ENCODE results near the gene PLCH1. TPM values are rescaled to one million over a fixed set of nuclear protein-coding genes. Genes with fewer than 3 reads are reported as not detected.

PLCH1 gene
- total and polyA plus RNA-seq, 2 experiments from 2014 or later, result 8.1 to 25.3 TPM

GRCh38 chr3:155712008-155712407 lies 32.9 kb downstream of the PLCH1 start:
- H3K27ac Mint-ChIP-seq, result no peak overlapping the region
- no peaks in the 10 kb centered on the region for H3K9me2 ChIP-seq (ENCODE audit: insufficient read depth)
- H3K4me1 ChIP-seq (ENCODE audit: insufficient read depth), result peaks cover 23% of the 10 kb centered on the region
- H3K4me2 ChIP-seq, result no peak overlapping the region
- peaks cover 8% of the 10 kb centered on the region for H3K36me3 Mint-ChIP-seq (ENCODE audit: low read depth)
- peaks cover 35% of the 10 kb centered on the region for H3K79me2 ChIP-seq (replicated peaks; ENCODE audit: insufficient read depth)
- H3K4me3 Mint-ChIP-seq, result no peak overlapping the region
- H4K20me1 ChIP-seq (replicated peaks; ENCODE audit: insufficient read depth), result no peaks in the 10 kb centered on the region
- TF ChIP-seq CTCF (conservative IDR thresholded peaks at IDR 0.05; ENCODE audit: low read depth in 2 of 2) (no peak), NANOG (IDR thresholded peaks at IDR 0.05; ENCODE audit: borderline replicate concordance) (no peak), EZH2phosphoT487 (IDR thresholded peaks at IDR 0.05; ENCODE audit: unreplicated experiment) (no peak), ZNF114 (CRISPR knock-in tag; IDR thresholded peaks at IDR 0.05) (no peak), POLR2AphosphoS5 (IDR thresholded peaks at IDR 0.05; ENCODE audit: low read depth) (no peak), CREB1 (CRISPR knock-in tag; IDR thresholded peaks at IDR 0.05; ENCODE audit: low read depth) (no peak)
- no peak overlapping the region for H3K27ac ChIP-seq (ENCODE audit: low read depth)
- no peak for DNase-seq (ENCODE audit: low spot score)
- no peak overlapping the region for H2AFZ ChIP-seq
- no peaks in the 10 kb centered on the region for H3K27me3 ChIP-seq (ENCODE audit: insufficient read depth)
- H3K9me3 Mint-ChIP-seq, result peaks cover 8% of the 10 kb centered on the region
- no peak for ATAC-seq
- no peaks in the 10 kb centered on the region for H3K27me3 Mint-ChIP-seq (ENCODE audit: insufficient read depth, low read depth, poor library complexity)
- H3K36me3 ChIP-seq (ENCODE audit: insufficient read depth), result no peaks in the 10 kb centered on the region
- peaks cover 16% of the 10 kb centered on the region; the same call in 2 of the 3 replicates for H3K4me1 Mint-ChIP-seq
- H3F3A ChIP-seq (replicated peaks; ENCODE audit: low read depth), result no peaks in the 10 kb centered on the region
- H3K4me3 ChIP-seq, result no peak overlapping the region

GRCh38 chr3:155704771-155705559 lies 39.9 kb downstream of the PLCH1 start:
- peaks cover 30% of the 10 kb centered on the region for H3K4me1 ChIP-seq (ENCODE audit: insufficient read depth)
- no peaks in the 10 kb centered on the region for H3K36me3 ChIP-seq (ENCODE audit: insufficient read depth)
- Mint-ChIP-seq H3K27ac (no peak overlapping the region; the same call in 1 of the 2 replicates), H3K4me1 (peaks cover 40% of the 10 kb centered on the region), H3K27me3 (ENCODE audit: insufficient read depth, low read depth, poor library complexity) (no peaks in the 10 kb centered on the region), H3K36me3 (ENCODE audit: low read depth) (no peaks in the 10 kb centered on the region), H3K4me3 (no peak overlapping the region), H3K9me3 (no peaks in the 10 kb centered on the region)
- DNase-seq (ENCODE audit: low spot score) (no peak), ATAC-seq (peak; percentile 50)
- H3K9me2 ChIP-seq (ENCODE audit: insufficient read depth), result no peaks in the 10 kb centered on the region
- no peak overlapping the region for H3K27ac ChIP-seq (ENCODE audit: low read depth)
- no peak overlapping the region for H3K4me3 ChIP-seq
- peaks cover 15% of the 10 kb centered on the region for H3K79me2 ChIP-seq (replicated peaks; ENCODE audit: insufficient read depth)
- H3F3A ChIP-seq (replicated peaks; ENCODE audit: low read depth), result no peaks in the 10 kb centered on the region
- no peak overlapping the region for H2AFZ ChIP-seq
- TF ChIP-seq POLR2AphosphoS5 (IDR thresholded peaks at IDR 0.05; ENCODE audit: low read depth) (no peak), ZNF331 (CRISPR knock-in tag; IDR thresholded peaks at IDR 0.05; ENCODE audit: low read depth) (no peak), ETS1 (IDR thresholded peaks at IDR 0.05) (no peak), EZH2phosphoT487 (IDR thresholded peaks at IDR 0.05; ENCODE audit: unreplicated experiment) (no peak), JUNB (IDR thresholded peaks at IDR 0.05; ENCODE audit: unreplicated experiment) (no peak)
- TF ChIP-seq, protein P1, sequence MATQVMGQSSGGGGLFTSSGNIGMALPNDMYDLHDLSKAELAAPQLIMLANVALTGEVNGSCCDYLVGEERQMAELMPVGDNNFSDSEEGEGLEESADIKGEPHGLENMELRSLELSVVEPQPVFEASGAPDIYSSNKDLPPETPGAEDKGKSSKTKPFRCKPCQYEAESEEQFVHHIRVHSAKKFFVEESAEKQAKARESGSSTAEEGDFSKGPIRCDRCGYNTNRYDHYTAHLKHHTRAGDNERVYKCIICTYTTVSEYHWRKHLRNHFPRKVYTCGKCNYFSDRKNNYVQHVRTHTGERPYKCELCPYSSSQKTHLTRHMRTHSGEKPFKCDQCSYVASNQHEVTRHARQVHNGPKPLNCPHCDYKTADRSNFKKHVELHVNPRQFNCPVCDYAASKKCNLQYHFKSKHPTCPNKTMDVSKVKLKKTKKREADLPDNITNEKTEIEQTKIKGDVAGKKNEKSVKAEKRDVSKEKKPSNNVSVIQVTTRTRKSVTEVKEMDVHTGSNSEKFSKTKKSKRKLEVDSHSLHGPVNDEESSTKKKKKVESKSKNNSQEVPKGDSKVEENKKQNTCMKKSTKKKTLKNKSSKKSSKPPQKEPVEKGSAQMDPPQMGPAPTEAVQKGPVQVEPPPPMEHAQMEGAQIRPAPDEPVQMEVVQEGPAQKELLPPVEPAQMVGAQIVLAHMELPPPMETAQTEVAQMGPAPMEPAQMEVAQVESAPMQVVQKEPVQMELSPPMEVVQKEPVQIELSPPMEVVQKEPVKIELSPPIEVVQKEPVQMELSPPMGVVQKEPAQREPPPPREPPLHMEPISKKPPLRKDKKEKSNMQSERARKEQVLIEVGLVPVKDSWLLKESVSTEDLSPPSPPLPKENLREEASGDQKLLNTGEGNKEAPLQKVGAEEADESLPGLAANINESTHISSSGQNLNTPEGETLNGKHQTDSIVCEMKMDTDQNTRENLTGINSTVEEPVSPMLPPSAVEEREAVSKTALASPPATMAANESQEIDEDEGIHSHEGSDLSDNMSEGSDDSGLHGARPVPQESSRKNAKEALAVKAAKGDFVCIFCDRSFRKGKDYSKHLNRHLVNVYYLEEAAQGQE (IDR thresholded peaks at IDR 0.05; ENCODE audit: unreplicated experiment), result no peak
- H4K20me1 ChIP-seq (replicated peaks; ENCODE audit: insufficient read depth), result no peaks in the 10 kb centered on the region
- H3K4me2 ChIP-seq, result no peak overlapping the region
- no peaks in the 10 kb centered on the region for H3K27me3 ChIP-seq (ENCODE audit: insufficient read depth)
